ENCODE data around the gene EXOSC2.

Gene EXOSC2, protein sequence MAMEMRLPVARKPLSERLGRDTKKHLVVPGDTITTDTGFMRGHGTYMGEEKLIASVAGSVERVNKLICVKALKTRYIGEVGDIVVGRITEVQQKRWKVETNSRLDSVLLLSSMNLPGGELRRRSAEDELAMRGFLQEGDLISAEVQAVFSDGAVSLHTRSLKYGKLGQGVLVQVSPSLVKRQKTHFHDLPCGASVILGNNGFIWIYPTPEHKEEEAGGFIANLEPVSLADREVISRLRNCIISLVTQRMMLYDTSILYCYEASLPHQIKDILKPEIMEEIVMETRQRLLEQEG

DNA sequence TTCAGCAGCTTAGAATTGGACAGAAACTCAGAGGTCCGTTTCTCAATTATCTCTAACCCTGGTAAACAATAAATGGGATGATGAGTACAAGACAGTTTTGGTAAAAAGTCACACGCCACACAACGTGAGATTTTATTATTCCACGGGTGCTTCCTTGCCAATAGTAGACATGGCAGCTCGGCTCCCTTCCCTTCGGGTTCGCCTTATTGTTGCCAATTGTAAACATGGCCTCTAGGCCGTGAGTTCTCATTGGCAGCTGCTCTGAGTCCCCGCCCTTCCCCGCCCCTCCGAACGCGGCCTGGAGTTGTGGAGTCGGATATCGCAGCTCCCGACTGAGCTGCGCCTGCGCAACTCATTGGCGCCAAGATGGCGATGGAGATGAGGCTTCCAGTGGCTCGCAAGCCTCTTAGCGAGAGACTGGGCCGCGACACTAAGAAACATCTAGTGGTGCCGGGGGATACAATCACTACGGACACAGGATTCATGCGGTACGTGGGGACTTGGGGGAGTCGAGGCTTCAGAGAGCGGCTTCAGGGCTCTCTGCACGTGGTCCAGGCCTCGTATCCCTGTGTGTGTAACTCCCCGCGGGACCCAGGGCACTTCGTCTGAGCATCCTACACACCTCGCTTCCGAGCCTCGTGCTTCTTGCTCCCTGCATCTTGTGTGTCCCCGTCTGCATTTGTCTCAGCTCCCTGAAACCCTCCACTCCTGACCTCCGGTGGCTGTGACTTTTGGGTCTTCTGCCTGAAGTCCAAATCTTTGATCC lies at the start of gene EXOSC2:
Gene EXOSC2, plus strand, starts transcription at position 355 of the 766 bp plus-strand sequence. Its CDS starts 12 bp downstream, at position 367.
- DNase-seq, result peak; percentile 95 to 96

DNA sequence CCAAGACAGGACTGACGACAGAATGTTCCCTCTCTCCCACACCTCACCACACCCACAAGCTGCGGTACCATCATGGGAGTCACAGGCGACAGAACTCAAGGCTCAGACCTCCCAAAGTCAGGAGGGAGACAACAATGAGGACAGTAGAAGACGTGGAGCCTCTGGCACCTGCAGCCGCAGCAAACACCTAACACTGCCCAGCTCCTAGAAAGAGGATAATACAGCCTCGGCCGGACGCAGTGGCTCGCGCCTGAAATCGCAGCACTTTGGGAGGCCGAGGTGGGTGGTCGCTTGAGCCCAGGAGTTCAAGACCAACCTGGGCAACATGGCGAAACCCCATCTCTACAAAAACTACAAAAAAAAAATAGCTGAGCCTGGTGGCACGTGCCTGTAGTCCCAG lies 42.4 kb upstream of the EXOSC2 start:
- DNase-seq, result no peak

DNA sequence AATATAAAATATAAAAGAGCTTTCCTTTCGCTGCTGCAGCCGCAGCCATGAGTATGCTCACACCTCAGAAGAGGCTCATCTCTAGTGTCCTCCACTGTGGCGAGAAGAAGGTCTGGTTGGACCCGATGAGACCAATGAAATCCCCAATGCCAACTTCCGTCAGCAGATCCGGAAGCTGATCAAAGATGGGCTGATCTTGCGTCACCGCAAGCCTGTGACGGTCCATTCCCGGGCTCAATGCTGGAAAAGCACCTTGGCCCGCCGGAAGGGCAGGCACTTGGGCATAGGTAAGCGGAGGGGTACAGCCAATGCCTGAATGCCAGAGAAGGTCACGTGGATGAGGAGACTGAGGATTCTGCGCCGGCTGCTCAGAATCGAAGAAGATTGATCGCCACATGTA lies 41.8 kb upstream of the EXOSC2 start:
- no peak for DNase-seq

DNA sequence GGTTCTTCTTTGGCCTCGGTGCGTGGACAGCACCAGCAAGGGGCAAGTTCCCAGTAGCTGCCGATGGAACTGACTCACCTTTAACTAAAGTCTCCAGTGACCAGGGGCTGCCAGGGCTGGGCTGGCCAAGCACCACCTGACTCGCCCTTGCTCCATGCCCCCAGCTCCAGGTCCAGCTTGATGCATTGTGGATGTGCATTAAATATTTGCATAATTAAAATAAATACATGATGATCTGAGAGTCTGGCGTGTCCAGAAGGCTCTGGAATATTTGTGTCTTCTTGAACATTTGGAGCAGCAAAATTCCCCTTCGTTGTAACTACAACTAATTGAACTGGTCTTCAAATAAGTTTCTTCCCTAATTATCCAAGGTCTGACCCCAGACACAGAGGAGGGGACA lies 38.7 kb upstream of the EXOSC2 start:
- DNase-seq, result no peak

DNA sequence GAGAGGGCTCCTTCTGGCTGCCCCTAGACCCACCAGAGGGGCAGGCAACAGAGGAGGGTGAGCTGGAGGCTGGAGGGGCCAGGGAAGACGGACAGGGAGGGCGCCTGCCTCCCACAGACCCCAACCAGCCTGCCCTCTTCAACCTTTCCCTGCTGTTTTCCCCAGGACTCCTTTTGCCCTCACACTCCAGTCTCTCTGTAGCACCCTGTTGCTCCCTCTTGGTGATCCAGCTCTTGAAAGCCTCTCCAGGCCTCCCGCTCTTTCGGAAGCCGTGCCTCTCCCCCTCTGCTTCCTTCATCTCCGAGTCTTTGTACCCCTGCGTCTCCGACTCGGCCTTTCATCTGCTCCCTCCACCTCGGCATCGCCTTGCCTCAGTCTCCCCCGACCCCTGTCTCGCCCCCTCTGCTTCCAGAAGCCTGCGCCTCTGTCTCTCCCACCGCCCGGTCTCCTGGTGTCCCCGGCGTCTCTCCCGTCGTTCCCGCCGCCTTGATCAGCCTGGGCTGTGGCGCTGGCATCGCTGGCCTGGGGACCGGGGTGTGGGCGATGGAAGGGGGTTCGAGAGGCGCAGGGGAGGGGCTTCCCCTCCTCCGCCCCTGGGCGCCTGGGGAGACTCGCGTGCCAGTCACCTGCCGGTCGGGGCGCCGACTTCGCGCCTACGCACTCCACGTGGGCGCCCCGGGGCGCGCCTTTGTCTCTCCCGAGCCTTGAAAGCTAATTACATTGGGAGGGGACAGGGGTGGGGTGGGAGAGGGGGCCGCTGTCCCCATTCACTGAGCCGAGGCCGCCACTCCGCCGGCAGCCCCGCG lies 34.5 kb upstream of the EXOSC2 start:
- no peak for DNase-seq

DNA sequence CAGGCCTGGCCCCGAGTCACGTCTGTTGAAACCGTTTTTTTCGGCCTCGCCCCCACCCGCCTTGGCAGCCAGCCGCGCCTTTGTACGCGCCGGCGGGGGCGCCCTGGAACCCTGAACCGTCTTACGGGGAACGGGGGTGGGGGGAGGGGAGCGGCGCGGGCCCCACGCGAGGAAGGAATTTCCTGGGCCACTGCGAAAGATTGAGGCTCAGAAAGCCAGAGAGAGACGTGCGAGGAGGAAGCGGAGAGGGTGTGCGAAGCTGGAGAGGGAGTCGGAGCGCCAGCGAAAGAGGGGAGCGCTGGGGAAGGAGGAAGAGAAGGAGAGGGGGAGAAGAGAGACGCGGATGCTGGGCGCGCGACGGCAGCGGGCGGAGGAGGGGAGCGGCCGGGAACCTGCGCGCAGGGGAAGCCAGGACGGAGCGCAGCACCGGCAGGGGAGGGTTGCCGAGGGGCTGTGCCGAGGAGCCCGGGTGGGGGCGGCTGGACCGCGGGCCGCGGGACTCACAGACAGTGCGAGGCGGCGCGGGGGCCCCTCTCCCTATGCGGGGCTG lies 33.8 kb upstream of the EXOSC2 start:
- no peak for DNase-seq

DNA sequence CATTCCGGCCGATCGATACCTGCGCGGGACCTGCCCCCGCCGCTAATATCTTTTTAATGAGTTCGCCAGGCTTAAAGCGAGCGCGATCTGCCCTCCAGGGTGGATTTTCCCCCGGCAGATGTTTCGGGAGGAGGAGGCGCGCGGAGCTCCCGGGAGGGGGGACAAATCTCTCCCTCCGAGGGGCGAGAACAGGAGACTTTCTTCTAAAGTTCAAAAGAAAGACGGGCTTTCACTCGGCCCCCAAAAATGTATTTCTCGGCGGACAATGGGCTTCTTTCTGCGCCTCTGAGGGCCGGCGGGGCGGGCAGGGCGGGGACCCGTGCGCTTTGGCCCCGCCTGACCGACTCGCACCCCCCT lies 33.3 kb upstream of the EXOSC2 start:
- DNase-seq, result no peak

DNA sequence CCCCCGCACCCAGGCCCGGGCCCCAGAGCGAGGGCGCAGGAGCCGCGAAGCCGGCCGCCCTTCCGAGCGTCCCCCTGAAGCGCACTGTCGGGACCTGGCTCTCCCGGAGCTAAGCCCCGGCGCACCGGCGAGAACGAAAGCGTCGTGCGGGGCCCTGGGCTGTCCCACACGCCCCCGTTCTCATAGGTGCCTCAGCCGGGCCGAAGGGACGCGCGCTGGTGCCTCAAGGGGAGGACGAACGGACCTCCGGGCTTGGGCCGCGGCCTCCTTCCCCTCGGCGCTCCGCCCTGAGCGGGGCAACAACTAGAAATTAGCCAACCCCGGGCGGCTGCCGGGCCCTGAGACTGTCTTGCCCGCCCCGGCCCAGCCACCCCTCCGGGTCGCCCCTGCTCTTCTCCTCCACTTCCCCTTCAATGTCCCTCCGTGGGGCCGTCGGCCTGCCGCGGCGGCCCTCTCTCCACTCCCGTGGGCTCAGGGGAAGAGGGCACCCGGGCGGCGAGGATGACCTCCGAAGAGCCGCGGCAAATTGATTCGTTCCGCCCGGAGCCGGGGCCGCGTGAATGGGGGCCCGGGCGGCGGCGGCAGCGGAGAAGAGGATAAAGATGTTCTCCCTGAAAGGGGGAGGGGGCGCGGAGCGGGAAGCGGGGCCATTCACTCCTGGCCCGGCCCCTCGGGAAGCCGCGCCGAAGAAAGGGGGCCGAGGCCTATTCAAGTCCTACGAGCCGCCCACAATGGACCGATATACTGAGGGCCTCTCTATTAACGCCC lies 32.7 kb upstream of the EXOSC2 start:
- DNase-seq, result no peak

DNA sequence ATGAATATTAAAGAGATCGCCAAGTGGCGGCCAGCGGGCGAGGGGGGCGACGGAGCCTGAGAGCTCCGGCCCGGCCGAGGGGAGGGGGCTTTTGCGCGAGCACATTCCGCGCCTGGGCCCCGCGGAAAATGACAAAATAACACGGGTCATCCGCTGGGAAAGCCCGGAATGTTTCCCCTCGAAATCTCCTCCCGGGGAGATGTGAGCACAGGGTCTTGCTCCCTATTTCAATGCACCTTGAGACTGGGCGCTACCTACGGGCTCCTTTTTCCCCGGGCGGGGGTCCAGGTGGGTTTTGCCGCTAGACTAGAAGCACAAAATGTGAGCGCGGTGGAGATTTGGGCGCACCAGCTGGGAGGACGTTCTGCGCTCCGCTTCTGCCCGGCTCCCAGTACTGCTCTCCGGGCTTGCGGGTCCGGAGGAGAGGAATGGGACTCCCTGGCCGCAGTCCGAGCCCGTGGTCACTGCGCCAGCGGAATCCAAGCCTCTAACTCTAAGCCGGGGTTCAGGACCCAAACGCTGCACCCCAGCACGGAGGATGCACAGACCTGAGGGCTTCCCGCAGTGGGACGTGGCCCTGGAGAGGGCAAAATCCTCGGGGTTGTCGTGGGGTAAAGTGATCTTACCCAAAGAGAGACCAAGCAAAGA lies 32.0 kb upstream of the EXOSC2 start:
- DNase-seq, result no peak

DNA sequence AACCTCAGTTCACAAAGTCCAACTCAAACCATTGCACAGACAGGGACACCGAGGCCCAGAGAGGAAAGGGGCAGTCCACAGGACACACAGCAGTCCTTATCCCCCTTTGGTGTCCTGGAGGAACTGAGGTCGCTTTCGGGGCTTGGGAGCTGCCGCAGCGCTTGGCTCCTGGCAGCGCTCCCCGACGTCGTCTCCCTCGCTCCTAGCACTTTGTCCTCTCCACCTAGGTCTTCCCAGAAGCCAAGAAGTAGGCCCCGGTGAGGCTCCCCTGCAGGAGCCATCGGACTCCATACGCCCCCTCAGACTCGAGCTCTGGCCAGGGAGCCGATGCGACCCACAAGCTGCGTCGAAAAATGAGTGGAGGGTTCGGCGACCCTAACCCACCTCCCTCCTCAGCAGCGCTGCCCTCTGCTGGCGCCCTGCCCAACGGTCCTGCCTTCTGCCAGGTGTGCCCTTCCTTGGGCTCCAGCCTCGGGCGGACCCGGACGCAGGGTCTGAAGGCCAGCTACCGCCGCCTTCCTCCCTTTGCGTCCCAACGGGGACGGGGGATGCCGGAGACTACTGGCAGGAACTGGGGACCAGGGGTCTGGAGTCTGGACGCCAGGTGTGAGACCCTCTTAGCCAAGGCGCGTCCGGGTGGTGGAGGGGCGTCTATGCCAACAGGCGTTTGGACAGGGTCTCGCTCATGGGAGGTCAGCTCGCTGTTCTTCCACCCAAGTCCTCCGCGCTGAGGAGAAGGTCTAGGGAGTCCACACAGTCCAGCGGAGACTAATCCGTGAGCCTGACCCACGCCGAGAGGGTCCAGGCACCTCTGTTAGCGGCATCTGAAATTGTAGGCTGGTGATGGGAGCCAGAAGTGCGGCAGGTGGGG lies 31.2 kb upstream of the EXOSC2 start:
- DNase-seq, result no peak

DNA sequence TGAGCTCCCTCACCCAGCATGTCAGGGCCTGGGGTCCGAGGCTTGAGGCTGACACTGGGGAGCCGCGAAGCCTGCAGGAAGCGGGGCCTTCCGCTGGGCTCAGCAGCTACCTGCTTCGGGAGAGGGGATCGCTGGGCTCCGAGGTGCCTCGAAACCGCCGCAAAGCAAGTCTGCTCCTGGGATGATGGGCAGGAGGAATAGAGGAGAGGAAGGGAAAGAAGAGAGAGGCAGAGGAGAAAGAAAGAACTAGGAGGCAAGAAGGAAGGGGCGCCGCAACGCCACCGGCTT lies 30.7 kb upstream of the EXOSC2 start:
- no peak for DNase-seq

DNA sequence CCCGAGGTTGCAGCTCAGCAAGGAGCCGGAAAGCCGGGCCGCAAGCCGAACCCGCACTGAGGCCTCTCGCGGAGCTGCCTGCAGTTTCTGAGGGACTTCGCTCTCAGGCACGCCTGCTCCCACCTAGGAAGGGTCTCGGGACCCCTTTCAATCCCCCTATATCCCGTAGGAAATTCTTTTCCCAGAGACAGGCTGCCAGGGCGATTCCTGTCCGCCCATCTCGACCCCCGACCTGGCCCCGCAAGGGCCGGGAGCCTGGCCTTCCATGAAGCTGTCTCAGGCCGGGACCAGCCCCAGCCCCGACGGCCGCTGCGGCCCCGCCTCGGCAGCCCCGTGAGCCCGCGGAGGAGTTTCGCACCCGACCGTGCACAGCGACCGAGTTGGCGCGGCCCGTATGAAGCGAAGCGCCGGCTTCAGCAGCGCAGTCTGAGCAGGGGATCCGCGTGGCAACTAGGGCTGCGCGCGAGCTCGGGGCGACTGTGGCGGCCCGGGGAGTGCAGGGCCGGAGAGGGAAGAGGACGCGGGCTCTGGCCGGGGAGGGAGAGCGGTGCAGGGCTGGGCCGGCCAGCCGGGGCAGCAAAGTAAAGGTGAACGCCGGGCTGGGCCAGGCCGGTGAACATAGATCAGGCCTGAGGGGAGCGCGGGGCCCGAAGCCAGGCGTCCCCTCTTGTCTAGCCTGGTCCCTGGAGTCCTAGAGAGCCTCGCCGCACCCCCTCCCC lies 30.2 kb upstream of the EXOSC2 start:
- no peak for DNase-seq

DNA sequence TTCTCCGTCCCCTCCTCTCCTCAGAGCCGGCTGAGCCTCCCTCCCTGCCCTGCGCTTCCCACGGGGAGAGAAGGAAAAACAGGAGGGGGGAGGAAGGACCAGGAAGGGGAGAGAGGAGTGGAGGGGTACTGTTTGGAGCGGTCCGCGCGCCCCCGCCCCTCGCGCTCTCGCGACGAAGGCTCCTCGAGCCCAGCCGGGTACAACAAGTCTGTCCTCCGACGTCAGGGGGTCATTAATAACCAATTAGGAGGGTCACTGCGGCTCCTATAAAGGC lies 29.7 kb upstream of the EXOSC2 start:
- no peak for DNase-seq

DNA sequence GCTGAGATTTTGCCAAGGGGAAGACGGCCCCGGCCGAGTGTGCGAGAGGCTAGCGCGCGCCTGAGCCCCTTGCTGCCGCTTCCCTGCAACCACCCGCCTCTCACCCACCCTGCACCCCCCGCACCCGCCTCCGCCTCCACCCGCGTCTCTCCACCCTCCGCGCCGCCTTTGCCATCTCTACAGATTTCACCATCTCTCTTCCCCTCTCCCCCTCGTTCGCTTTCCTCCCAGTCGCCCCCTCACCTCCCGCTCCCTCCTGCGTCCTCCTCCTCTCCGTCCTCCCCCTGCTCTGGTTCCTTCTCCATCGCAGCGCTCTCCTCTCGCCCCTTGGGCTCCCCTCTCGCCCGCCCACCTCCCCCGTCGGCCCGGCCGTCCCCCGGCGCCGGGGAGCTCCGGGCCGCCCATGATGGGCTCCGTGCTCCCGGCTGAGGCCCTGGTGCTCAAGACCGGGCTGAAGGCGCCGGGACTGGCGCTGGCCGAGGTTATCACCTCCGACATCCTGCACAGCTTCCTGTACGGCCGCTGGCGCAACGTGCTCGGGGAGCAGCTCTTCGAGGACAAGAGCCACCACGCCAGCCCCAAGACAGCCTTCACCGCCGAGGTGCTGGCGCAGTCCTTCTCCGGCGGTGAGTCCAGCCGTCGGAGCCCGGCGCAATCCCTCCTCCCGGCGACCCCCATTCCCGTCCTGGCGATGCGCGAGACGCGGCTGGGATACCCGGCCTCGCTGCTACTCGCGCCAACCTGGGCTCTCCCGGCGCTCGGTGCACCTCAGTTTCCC lies 29.1 kb upstream of the EXOSC2 start, which contains the start of gene PRDM12:
Gene PRDM12, plus strand, starts transcription at position 344 of the 778 bp plus-strand sequence. Its CDS starts 60 bp downstream, at position 404.
- no peak for DNase-seq

DNA sequence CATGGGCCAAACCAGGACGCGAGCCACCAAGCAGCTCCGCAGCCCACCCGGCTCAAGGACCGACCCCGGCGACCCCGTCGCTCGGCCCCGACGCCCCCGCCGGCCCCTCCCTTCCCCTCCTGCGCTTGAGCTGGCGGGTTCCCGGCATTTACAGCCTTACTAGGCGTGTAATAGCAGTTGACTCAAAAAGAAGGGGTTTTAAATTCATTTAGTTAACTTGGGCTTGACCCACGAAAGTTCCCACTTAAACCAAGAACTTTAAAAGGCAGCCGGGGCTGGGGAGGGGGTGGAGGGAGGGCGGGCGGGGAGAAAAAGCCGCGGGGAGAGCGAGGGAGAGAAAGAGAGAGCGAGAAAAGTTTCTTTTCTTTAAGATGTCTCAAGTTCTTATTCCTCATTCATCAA lies 28.6 kb upstream of the EXOSC2 start:
- no peak for DNase-seq

DNA sequence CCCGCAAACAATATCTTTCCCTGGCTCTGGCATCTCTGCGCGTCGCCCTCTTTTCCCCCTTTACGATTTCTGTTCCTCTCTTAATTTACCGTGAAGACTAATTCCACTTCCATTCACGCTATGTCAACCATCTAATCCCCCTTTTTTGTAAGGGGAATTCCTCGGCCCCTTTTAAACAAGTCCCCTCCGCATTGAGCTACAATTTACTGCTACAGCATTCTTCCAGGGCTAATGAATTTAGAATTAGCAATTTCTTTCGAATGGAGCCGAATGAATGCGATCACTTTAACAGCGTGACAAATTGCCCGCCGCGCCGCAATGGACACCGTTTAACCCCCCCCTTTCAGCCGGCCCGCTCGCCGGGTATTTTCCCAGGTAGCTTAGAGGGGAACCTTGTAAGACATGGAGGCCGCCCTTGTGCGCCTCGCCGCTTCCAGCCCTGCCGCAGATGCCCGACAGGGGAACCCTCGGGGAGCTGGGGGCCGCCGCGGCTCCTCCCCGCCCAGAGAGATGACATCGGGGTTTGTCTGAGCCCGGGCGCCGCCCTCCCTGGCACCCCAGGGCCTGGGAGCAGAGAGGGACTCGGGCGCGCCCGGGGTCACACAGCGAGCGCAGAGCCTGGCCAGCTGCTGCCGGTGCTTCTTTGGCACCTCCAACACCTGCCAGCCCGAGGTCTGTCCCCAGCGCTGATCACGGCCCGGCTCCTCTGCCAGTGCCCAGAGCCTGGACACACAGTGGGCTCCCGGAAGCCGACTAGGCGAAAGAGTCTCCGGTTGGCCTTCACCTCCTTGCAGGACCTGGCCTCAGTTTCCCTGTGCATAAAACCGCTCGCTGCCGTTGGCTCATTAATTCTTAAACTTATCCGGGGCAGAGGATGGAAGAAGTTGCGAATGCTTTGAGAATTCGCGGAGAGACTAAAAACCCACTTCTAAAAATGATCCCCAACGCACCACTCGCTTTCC lies 27.9 kb upstream of the EXOSC2 start:
- DNase-seq, result no peak

DNA sequence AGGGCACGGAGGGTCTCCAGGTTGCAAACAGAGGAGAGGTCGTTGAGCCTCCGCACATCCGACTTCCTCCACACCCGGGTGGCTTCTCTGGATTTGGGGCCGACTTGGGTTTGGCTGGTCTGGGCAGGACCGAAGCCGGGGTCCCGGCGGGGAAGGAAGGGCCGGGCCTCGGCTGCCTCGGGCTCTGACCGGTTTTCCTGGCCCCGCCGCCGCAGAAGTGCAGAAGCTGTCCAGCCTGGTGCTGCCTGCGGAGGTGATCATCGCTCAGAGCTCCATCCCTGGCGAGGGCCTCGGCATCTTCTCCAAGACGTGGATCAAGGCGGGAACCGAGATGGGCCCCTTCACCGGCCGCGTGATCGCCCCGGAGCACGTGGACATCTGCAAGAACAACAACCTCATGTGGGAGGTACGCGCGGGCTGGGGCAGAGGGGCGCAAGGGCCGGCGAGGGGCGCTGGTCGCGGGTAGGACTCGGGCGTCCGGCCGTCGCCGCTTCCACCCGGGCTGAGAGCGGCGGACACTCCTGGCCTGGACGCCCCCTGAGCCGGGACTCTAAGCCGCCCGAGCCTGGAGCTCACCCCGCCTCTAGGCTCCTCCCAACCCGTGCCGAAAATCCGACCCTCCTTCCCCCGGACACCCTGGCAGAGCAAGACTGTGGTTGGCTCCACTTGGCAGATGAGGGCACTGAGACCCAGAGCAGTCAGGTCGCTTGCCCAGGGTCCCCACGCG lies 27.0 kb upstream of the EXOSC2 start:
- DNase-seq, result no peak

DNA sequence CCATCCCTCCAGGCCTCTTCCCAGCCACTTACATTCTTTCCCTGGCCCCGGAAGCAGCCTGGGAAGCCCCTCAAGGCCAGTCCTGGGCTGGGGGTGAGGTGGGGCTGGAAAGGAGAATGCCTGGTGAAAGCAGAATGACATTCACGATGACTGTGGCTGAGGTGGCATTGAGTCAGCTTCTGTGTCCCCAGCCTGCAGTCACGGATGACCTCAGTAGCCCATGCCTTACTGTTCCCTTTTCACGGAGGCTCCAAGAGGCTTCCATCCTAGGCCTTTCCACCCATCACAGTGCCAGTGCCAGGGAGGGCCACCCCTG lies 26.5 kb upstream of the EXOSC2 start:
- no peak for DNase-seq
